ENCODE data around the gene SPCS2. TPM values are rescaled to one million over a fixed set of nuclear protein-coding genes. Genes with fewer than 3 reads are reported as not detected.

Gene SPCS2
- total RNA-seq, 4 donors from 2014 or later, result 6.4 to 59.9 (median 21.0) TPM

- H3K27ac ChIP-seq, result no peak overlapping the region
- no peaks in the 10 kb centered on the region for H3K27me3 ChIP-seq
- no peak for DNase-seq
- no peaks in the 10 kb centered on the region for H3K9me3 ChIP-seq
- in situ Hi-C loops (cut with MboI; ENCODE audit: low pct_ligation_motif_present in 1 of 4, low pct_unique_long_range_greater_than_20kb in 1 of 4, low sequenced_read_pairs in 3 of 4) (no loop called here), intact Hi-C loops (cut with DNase I; ENCODE audit: low total_unique reads) (no loop called here)
- TF ChIP-seq EP300 (IDR thresholded peaks at IDR 0.05; ENCODE audit: low read depth), result no peak
- H3K36me3 ChIP-seq, result no peaks in the 10 kb centered on the region
- peaks cover 0 to 19% (median 5%) of the 10 kb centered on the region in 4 donors for H3K4me1 ChIP-seq
- 83 to 86% methylated on average over 3 to 5 of the region's 5 CpGs for WGBS, 2 donors (ENCODE audit: low coverage in 1 of 2)
- H3K4me3 ChIP-seq, result no peak overlapping the region
These were observed 43.8 kb downstream of the SPCS2 start for GRCh38 chr11:74992852-74993251.

- WGBS, 2 donors (ENCODE audit: low coverage in 1 of 2), result 90 to 100% methylated on average over 2 to 3 of the region's 3 CpGs
- no peaks in the 10 kb centered on the region for H3K9me3 ChIP-seq
- intact Hi-C loops (cut with DNase I; ENCODE audit: low total_unique reads), result no loop called here
- no peak overlapping the region for H3K4me3 ChIP-seq
- no peaks in the 10 kb centered on the region for H3K27me3 ChIP-seq
- no peaks in the 10 kb centered on the region for H3K4me1 ChIP-seq
- peaks cover 0 to 12% (median 4%) of the 10 kb centered on the region in 4 donors for H3K36me3 ChIP-seq
- no peak overlapping the region for H3K27ac ChIP-seq
- in situ Hi-C loops (cut with MboI; ENCODE audit: low pct_ligation_motif_present in 1 of 4, low pct_unique_long_range_greater_than_20kb in 1 of 4, low sequenced_read_pairs in 3 of 4), result loop anchor here in 1 of 4 donors (25.0 kb wide), 1 partner anchor 236 kb away; the partner anchor contains the start of gene TPBGL
- TF ChIP-seq CTCF (IDR thresholded peaks at IDR 0.05), result no peak
- TF ChIP-seq POLR2AphosphoS5 (IDR thresholded peaks at IDR 0.05), result no peak
- TF ChIP-seq EP300 (IDR thresholded peaks at IDR 0.05; ENCODE audit: low read depth), result no peak
- TF ChIP-seq POLR2A (IDR thresholded peaks at IDR 0.05), result no peak
- no peak for DNase-seq
These were observed 51.9 kb downstream of the SPCS2 start for GRCh38 chr11:75000975-75001354.

GRCh38 chr11:75001686-75002085 lies 52.6 kb downstream of the SPCS2 start:
- H3K4me3 ChIP-seq, result no peak overlapping the region
- no peak for DNase-seq
- TF ChIP-seq POLR2AphosphoS5 (IDR thresholded peaks at IDR 0.05), result no peak
- no peak for TF ChIP-seq POLR2A (IDR thresholded peaks at IDR 0.05)
- TF ChIP-seq EP300 (IDR thresholded peaks at IDR 0.05; ENCODE audit: low read depth), result no peak
- no peak for TF ChIP-seq CTCF (IDR thresholded peaks at IDR 0.05)
- H3K27ac ChIP-seq, result no peak overlapping the region
- 96 to 98% methylated on average over 3 of the region's 3 CpGs for WGBS, 2 donors (ENCODE audit: low coverage in 1 of 2)
- peaks cover 0 to 12% (median 5%) of the 10 kb centered on the region in 4 donors for H3K36me3 ChIP-seq
- in situ Hi-C loops (cut with MboI; ENCODE audit: low pct_ligation_motif_present in 1 of 4, low pct_unique_long_range_greater_than_20kb in 1 of 4, low sequenced_read_pairs in 3 of 4) (loop anchor here in 1 of 4 donors (25.0 kb wide), 1 partner anchor 236 kb away; the partner anchor contains the start of gene TPBGL), intact Hi-C loops (cut with DNase I; ENCODE audit: low total_unique reads) (no loop called here)
- H3K9me3 ChIP-seq, result no peaks in the 10 kb centered on the region
- no peaks in the 10 kb centered on the region for H3K4me1 ChIP-seq
- no peaks in the 10 kb centered on the region for H3K27me3 ChIP-seq

- Histone ChIP-seq H3K4me1 (no peaks in the 10 kb centered on the region), H3K9me3 (no peaks in the 10 kb centered on the region), H3K36me3 (peaks cover 0 to 12% (median 5%) of the 10 kb centered on the region in 4 donors), H3K4me3 (no peak overlapping the region), H3K27me3 (no peaks in the 10 kb centered on the region), H3K27ac (no peak overlapping the region)
- WGBS, 2 donors (ENCODE audit: low coverage in 1 of 2), result 83 to 88% methylated on average over 1 of the region's 1 CpG
- in situ Hi-C loops (cut with MboI; ENCODE audit: low pct_ligation_motif_present in 1 of 4, low pct_unique_long_range_greater_than_20kb in 1 of 4, low sequenced_read_pairs in 3 of 4) (loop anchor here in 1 of 4 donors (25.0 kb wide), 1 partner anchor 235 kb away; the partner anchor contains the start of gene TPBGL), intact Hi-C loops (cut with DNase I; ENCODE audit: low total_unique reads) (no loop called here)
- TF ChIP-seq POLR2A (IDR thresholded peaks at IDR 0.05), result no peak
- no peak for TF ChIP-seq CTCF (IDR thresholded peaks at IDR 0.05)
- TF ChIP-seq EP300 (IDR thresholded peaks at IDR 0.05; ENCODE audit: low read depth), result no peak
- TF ChIP-seq POLR2AphosphoS5 (IDR thresholded peaks at IDR 0.05), result no peak
- no peak for DNase-seq
These were observed 53.5 kb downstream of the SPCS2 start for GRCh38 chr11:75002516-75002915.

GRCh38 chr11:75004215-75004614 lies 55.1 kb downstream of the SPCS2 start:
- Histone ChIP-seq H3K27me3 (no peaks in the 10 kb centered on the region), H3K27ac (no peak overlapping the region), H3K9me3 (no peaks in the 10 kb centered on the region), H3K4me3 (no peak overlapping the region), H3K36me3 (peaks cover 0 to 12% (median 5%) of the 10 kb centered on the region in 4 donors), H3K4me1 (no peaks in the 10 kb centered on the region)
- intact Hi-C loops (cut with DNase I; ENCODE audit: low total_unique reads) (no loop called here), in situ Hi-C loops (cut with MboI; ENCODE audit: low pct_ligation_motif_present in 1 of 4, low pct_unique_long_range_greater_than_20kb in 1 of 4, low sequenced_read_pairs in 3 of 4) (loop anchor here in 1 of 4 donors (25.0 kb wide), 1 partner anchor 233 kb away; the partner anchor contains the start of gene TPBGL)
- no peak for DNase-seq
- 71% methylated on average over 1 of the region's 1 CpG; no CpG with 5 or more reads in 1 of the 2 donors for WGBS, 2 donors (ENCODE audit: low coverage in 1 of 2)
- TF ChIP-seq POLR2A (IDR thresholded peaks at IDR 0.05), result no peak
- no peak for TF ChIP-seq EP300 (IDR thresholded peaks at IDR 0.05; ENCODE audit: low read depth)
- no peak for TF ChIP-seq POLR2AphosphoS5 (IDR thresholded peaks at IDR 0.05)
- TF ChIP-seq CTCF (IDR thresholded peaks at IDR 0.05), result no peak

Data from transverse colon (tissue), 4 donors.